GM12873 (cell line): Measurements from ENCODE around the gene ATXN1.

ENCODE experiments used
- CTCF ChIP-seq: IDR thresholded peaks from 2 replicates; pipeline ENCODE4 v1.5.1; 2012; ENCODE audit warnings: low read depth, mild to moderate bottlenecking, moderate library complexity, low read length, control low read depth; ENCODE audit not compliant: insufficient read depth; ENCODE audit errors: missing control alignments

ATXN1 gene

GRCh38 chr6:16253399-16254144 is 507.7 kb downstream of the ATXN1 start:
- TF ChIP-seq CTCF: no peak

GRCh38 chr6:16252686-16253299 is 508.5 kb downstream of the ATXN1 start:
- TF ChIP-seq CTCF: no peak

- no peak for TF ChIP-seq CTCF
These were observed 509.6 kb downstream of the ATXN1 start for GRCh38 chr6:16251706-16252105.

GRCh38 chr6:16249971-16250370 is 511.3 kb downstream of the ATXN1 start:
- TF ChIP-seq CTCF: no peak
